ENCODE measurements around the gene TTLL10.
"Not testable (repeated sequence)": the region's sequence is repeated elsewhere in the genome, so short reads cannot be mapped to it uniquely, and the experiment has no call there.

The TTLL10 gene

GRCh38 chr1:1141244-1141910, 32.3 kb upstream of the TTLL10 start:
- no peak for FAIRE-seq
- no peak for DNase-seq (ENCODE audit: low spot score)

GRCh38 chr1:1141911-1142250, 31.8 kb upstream of the TTLL10 start:
- DNase-seq (ENCODE audit: low spot score): no peak
- no peak for FAIRE-seq

GRCh38 chr1:1142352-1142751, 31.3 kb upstream of the TTLL10 start:
- not testable (repeated sequence) for DNase-seq (ENCODE audit: low spot score); FAIRE-seq

GRCh38 chr1:1142844-1143243, 30.8 kb upstream of the TTLL10 start:
- FAIRE-seq: no peak
- DNase-seq (ENCODE audit: low spot score): no peak

- FAIRE-seq (no peak), DNase-seq (ENCODE audit: low spot score) (no peak)
Measured at GRCh38 chr1:1143636-1144035, 30.0 kb upstream of the TTLL10 start.

- no peak for FAIRE-seq
Measured at GRCh38 chr1:1144122-1144842, 29.4 kb upstream of the TTLL10 start.

GRCh38 chr1:1144843-1145546, 28.7 kb upstream of the TTLL10 start:
- FAIRE-seq (no peak), DNase-seq (ENCODE audit: low spot score) (no peak)

More at GRCh38 chr1:1144122-1144842, 29.4 kb upstream of the TTLL10 start:
- no peak for DNase-seq (ENCODE audit: low spot score)

GRCh38 chr1:1145547-1145914, 28.1 kb upstream of the TTLL10 start:
- DNase-seq (ENCODE audit: low spot score) (no peak), FAIRE-seq (no peak)

GRCh38 chr1:1146026-1146425, 27.7 kb upstream of the TTLL10 start:
- DNase-seq (ENCODE audit: low spot score) (no peak), FAIRE-seq (no peak)

- DNase-seq (ENCODE audit: low spot score) (no peak), FAIRE-seq (no peak)
Measured at GRCh38 chr1:1146596-1146995, 27.1 kb upstream of the TTLL10 start.

GRCh38 chr1:1148061-1148460, 25.6 kb upstream of the TTLL10 start:
- no peak for FAIRE-seq
- DNase-seq (ENCODE audit: low spot score): no peak

- no peak for FAIRE-seq
- DNase-seq (ENCODE audit: low spot score): no peak
Measured at GRCh38 chr1:1148569-1148968, 25.1 kb upstream of the TTLL10 start.

GRCh38 chr1:1149416-1149815, 24.3 kb upstream of the TTLL10 start:
- FAIRE-seq (no peak), DNase-seq (ENCODE audit: low spot score) (no peak)

GRCh38 chr1:1150100-1150499, 23.6 kb upstream of the TTLL10 start:
- FAIRE-seq (no peak), DNase-seq (ENCODE audit: low spot score) (no peak)

- FAIRE-seq: no peak
- DNase-seq (ENCODE audit: low spot score): no peak
Measured at GRCh38 chr1:1151306-1151705, 22.4 kb upstream of the TTLL10 start.

- DNase-seq (ENCODE audit: low spot score); FAIRE-seq: not testable (repeated sequence)
Measured at GRCh38 chr1:1152431-1152830, 21.2 kb upstream of the TTLL10 start.

GRCh38 chr1:1153215-1153614, 20.5 kb upstream of the TTLL10 start:
- DNase-seq (ENCODE audit: low spot score); FAIRE-seq: not testable (repeated sequence)

GRCh38 chr1:1153874-1154273, 19.8 kb upstream of the TTLL10 start:
- no peak for DNase-seq (ENCODE audit: low spot score)
- FAIRE-seq: no peak

- FAIRE-seq (no peak), DNase-seq (ENCODE audit: low spot score) (no peak)
Measured at GRCh38 chr1:1155258-1155657, 18.4 kb upstream of the TTLL10 start.

GRCh38 chr1:1156140-1157032, 17.3 kb upstream of the TTLL10 start:
- FAIRE-seq (no peak), DNase-seq (ENCODE audit: low spot score) (no peak)

GRCh38 chr1:1157033-1157365, 16.7 kb upstream of the TTLL10 start:
- no peak for DNase-seq (ENCODE audit: low spot score)
- FAIRE-seq: no peak

All from urothelium cell line (cell line).